GM12878 (cell line): ENCODE results near the gene TASL. TPM values are rescaled to one million over a fixed set of nuclear protein-coding genes. Genes with fewer than 3 reads are reported as not detected.

ENCODE experiments used
- CBX5 ChIP-seq: sonication (generic); IDR thresholded peaks from 2 replicates; pipeline ENCODE4 v1.6.1; 2016; ENCODE audit warnings: low read depth, moderate library complexity, mild to moderate bottlenecking, inconsistent platforms
- CHD2 ChIP-seq: IDR thresholded peaks from 2 replicates; pipeline ENCODE4 v1.6.1; 2011; ENCODE audit warnings: low read depth, low read length, improper control_type of control experiment, borderline replicate concordance
- EGR1 ChIP-seq, 2 experiments: IDR thresholded peaks; 1 replicate in 1 of 2; 2 replicates in 1 of 2; pipeline ENCODE4 v1.6.1; 2011 to 2012; ENCODE audit warnings: low read depth in 2 of 2, low read length in 2 of 2, borderline replicate concordance in 1 of 2, mild to moderate bottlenecking in 1 of 2, moderate library complexity in 1 of 2
- ESRRA ChIP-seq: IDR thresholded peaks from 2 replicates; pipeline ENCODE4 v1.6.1; 2012; ENCODE audit warnings: mild to moderate bottlenecking, low read length, improper control_type of control experiment
- JUND ChIP-seq: IDR thresholded peaks from 2 replicates; pipeline ENCODE4 v1.6.1; 2012; ENCODE audit warnings: low read depth, mild to moderate bottlenecking, low read length, improper control_type of control experiment, moderate library complexity
- LARP7 ChIP-seq: fragments of 450-650 bp; IDR thresholded peaks from 2 replicates; pipeline ENCODE4 v1.6.1; 2017; ENCODE audit warnings: mild to moderate bottlenecking
- MLLT1 ChIP-seq: fragments of 450-650 bp; IDR thresholded peaks from 2 replicates; pipeline ENCODE4 v1.6.1; 2016; ENCODE audit warnings: mild to moderate bottlenecking
- NFIC ChIP-seq: IDR thresholded peaks from 2 replicates; pipeline ENCODE4 v1.6.1; 2012; ENCODE audit warnings: low read depth, mild to moderate bottlenecking, inconsistent platforms, low read length, moderate library complexity
- NR2C1 ChIP-seq: fragments of 450-650 bp; IDR thresholded peaks from 2 replicates; pipeline ENCODE4 v1.6.1; 2017; ENCODE audit warnings: antibody characterized with exemption, mild to moderate bottlenecking, moderate library complexity
- POLR2A ChIP-seq: IDR thresholded peaks from 2 replicates; pipeline ENCODE4 v1.6.1; 2011; ENCODE audit warnings: low read depth, mild to moderate bottlenecking, low read length
- POLR2AphosphoS2 ChIP-seq: IDR thresholded peaks from 2 replicates; pipeline ENCODE4 v1.6.1; 2011; ENCODE audit warnings: low read depth, mild to moderate bottlenecking, low read length, improper control_type of control experiment, moderate library complexity
- PRDM15 ChIP-seq: fragments of 450-650 bp; formaldehyde crosslinking; IDR thresholded peaks from 2 replicates; pipeline ENCODE4 v1.4.0; 2020; ENCODE audit warnings: mild to moderate bottlenecking, moderate library complexity
- RUNX3 ChIP-seq: IDR thresholded peaks from 2 replicates; pipeline ENCODE4 v1.6.1; 2012; ENCODE audit warnings: low read length, inconsistent platforms
- SMARCA5 ChIP-seq: fragments of 450-650 bp; IDR thresholded peaks from 2 replicates; pipeline ENCODE4 v1.6.1; 2017; ENCODE audit warnings: mild to moderate bottlenecking
- TAF1 ChIP-seq: IDR thresholded peaks from 2 replicates; pipeline ENCODE4 v1.6.1; 2011; ENCODE audit warnings: mild to moderate bottlenecking, low read depth, low read length, borderline replicate concordance
- TBL1XR1 ChIP-seq: IDR thresholded peaks from 2 replicates; pipeline ENCODE4 v1.6.1; 2012; ENCODE audit warnings: low read depth, low read length, improper control_type of control experiment
- ZNF592 ChIP-seq: fragments of 450-650 bp; IDR thresholded peaks from 2 replicates; pipeline ENCODE4 v1.6.1; 2017; ENCODE audit warnings: mild to moderate bottlenecking, moderate library complexity
- polyA plus RNA-seq, 11 experiments: library from polyadenylated mRNA; depleted of rRNA in 4 of 11; unstranded in 6 of 11; stranded (reverse) in 5 of 11; fragments of >200 nt; fragmentation: Nextera tagmentation in 4 of 11; fragmentation: Illumina TruSeq in 1 of 11; extraction: Ambion mirVana in 4 of 11; extraction: Trizol in 1 of 11; gene quantifications; 1 replicate in 1 of 11; 2 replicates in 10 of 11; pipeline versions ENCODE4 v1.2.1 to v1.2.3, GENCODE V29; 2011 to 2016; ENCODE audit warnings: inconsistent platforms in 2 of 11, missing spikeins in 2 of 11, low read depth in 1 of 11
- total RNA-seq, 4 experiments: library from RNA; depleted of rRNA in 3 of 4; stranded (reverse); fragments of >200 nt in 3 of 4; fragmentation: Illumina TruSeq in 1 of 4; extraction: Trizol in 1 of 4; gene quantifications; 2 replicates each; pipeline versions ENCODE4 v1.2.1 to v1.2.3, GENCODE V29; 2013 to 2021
- TF ChIP-seq, protein P1 (sequence below): IDR thresholded peaks from 2 replicates; pipeline ENCODE4 v1.6.1; 2012; ENCODE audit warnings: low read depth, low read length, improper control_type of control experiment
- TF ChIP-seq, protein P2 (sequence below): fragments of 450-650 bp; IDR thresholded peaks from 2 replicates; pipeline ENCODE4 v1.6.1; 2016; ENCODE audit warnings: mild to moderate bottlenecking

Gene TASL
- total and polyA plus RNA-seq, 10 of the 15 experiments (the other 5 are each of a cell fraction or from before 2014, with no cell fraction given): 12.4 to 107 (median 18.3) TPM

DNA sequence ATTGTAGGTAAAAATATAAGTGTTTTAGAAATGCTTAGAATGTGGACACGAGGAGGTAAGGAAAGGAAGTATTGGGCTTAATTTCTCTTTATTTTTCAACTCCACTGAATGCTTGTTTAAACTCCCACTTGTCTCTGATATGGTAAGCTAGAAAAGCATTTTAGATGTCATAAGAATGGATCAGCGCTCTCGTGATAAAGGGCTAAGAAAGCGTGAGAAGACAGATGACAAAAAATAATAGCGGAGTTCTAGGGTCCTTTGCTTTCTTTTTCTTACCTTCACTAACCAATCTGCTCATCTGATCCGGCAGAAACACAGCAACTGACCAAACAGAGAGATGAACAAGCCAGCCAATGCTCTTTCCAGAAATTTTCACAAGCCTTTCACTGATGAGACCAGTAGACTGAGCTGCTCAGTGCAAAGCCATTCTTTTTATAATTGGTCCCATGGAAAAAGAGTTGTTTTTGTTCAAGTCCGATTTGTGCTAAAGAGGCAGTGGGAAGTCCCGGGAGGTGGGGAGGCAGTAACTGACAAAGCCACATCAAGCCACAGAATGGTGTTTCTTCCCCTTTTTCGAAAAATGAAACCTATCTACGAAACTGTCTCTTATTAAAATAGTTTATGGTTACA lies at the start of gene TASL (continued):
- TF ChIP-seq MLLT1 (peak; percentile 93), CHD2 (peak; percentile 91), EGR1 (IDR thresholded peaks at IDR 0.05; ENCODE audit: borderline replicate concordance in 1 of 2, low read depth in 2 of 2, low read length in 2 of 2) (no peak), POLR2AphosphoS2 (peak; percentile 51; the same call in 1 of the 2 replicates), ESRRA (no peak), LARP7 (no peak), CBX5 (peak; percentile 83; the same call in 1 of the 2 replicates), POLR2A (peak; percentile 60), NFIC (peak; percentile 90), JUND (no peak), TAF1 (peak; percentile 78), SMARCA5 (no peak), TBL1XR1 (peak; percentile 89), ZNF592 (no peak), NR2C1 (no peak), RUNX3 (peak; percentile 98), PRDM15 (CRISPR knock-in tag) (no peak)
- TF ChIP-seq, protein P1, sequence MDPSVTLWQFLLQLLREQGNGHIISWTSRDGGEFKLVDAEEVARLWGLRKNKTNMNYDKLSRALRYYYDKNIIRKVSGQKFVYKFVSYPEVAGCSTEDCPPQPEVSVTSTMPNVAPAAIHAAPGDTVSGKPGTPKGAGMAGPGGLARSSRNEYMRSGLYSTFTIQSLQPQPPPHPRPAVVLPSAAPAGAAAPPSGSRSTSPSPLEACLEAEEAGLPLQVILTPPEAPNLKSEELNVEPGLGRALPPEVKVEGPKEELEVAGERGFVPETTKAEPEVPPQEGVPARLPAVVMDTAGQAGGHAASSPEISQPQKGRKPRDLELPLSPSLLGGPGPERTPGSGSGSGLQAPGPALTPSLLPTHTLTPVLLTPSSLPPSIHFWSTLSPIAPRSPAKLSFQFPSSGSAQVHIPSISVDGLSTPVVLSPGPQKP: no peak
- TF ChIP-seq, protein P2, sequence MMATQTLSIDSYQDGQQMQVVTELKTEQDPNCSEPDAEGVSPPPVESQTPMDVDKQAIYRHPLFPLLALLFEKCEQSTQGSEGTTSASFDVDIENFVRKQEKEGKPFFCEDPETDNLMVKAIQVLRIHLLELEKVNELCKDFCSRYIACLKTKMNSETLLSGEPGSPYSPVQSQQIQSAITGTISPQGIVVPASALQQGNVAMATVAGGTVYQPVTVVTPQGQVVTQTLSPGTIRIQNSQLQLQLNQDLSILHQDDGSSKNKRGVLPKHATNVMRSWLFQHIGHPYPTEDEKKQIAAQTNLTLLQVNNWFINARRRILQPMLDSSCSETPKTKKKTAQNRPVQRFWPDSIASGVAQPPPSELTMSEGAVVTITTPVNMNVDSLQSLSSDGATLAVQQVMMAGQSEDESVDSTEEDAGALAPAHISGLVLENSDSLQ: peak; percentile 46; the same call in 1 of the 2 replicates
